ENCODE results near the gene WNT16.

WNT16 gene

DNA sequence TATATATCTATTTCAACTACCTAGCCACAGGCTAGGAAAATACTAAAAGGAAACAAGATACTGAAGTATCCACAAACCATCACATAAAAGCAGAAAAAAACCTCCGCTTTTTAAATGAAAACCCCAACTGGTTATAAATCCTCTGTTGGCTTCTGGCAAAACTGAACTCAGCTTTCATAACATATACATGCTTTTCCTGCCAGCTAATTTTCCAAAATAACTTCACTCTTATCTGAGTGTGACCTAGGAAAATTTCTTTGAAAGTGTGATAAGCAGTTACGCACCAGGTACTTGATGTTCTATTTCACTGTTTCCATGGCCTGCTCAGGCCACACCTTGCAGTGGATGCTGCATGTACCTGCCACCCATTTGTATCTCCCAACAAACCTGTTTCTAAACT is 55.5 kb downstream of the WNT16 start:
- no peak for DNase-seq (ENCODE audit: low spot score)
- in situ Hi-C loops (cut with MboI; ENCODE audit: low sequenced_read_pairs, unreplicated experiment), result no loop called here
- TF ChIP-seq, protein P1, sequence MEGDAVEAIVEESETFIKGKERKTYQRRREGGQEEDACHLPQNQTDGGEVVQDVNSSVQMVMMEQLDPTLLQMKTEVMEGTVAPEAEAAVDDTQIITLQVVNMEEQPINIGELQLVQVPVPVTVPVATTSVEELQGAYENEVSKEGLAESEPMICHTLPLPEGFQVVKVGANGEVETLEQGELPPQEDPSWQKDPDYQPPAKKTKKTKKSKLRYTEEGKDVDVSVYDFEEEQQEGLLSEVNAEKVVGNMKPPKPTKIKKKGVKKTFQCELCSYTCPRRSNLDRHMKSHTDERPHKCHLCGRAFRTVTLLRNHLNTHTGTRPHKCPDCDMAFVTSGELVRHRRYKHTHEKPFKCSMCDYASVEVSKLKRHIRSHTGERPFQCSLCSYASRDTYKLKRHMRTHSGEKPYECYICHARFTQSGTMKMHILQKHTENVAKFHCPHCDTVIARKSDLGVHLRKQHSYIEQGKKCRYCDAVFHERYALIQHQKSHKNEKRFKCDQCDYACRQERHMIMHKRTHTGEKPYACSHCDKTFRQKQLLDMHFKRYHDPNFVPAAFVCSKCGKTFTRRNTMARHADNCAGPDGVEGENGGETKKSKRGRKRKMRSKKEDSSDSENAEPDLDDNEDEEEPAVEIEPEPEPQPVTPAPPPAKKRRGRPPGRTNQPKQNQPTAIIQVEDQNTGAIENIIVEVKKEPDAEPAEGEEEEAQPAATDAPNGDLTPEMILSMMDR (IDR thresholded peaks at IDR 0.05; ENCODE audit: borderline replicate concordance, control extremely low read depth, extremely low read depth, insufficient read depth, missing control alignments), result no peak

DNA sequence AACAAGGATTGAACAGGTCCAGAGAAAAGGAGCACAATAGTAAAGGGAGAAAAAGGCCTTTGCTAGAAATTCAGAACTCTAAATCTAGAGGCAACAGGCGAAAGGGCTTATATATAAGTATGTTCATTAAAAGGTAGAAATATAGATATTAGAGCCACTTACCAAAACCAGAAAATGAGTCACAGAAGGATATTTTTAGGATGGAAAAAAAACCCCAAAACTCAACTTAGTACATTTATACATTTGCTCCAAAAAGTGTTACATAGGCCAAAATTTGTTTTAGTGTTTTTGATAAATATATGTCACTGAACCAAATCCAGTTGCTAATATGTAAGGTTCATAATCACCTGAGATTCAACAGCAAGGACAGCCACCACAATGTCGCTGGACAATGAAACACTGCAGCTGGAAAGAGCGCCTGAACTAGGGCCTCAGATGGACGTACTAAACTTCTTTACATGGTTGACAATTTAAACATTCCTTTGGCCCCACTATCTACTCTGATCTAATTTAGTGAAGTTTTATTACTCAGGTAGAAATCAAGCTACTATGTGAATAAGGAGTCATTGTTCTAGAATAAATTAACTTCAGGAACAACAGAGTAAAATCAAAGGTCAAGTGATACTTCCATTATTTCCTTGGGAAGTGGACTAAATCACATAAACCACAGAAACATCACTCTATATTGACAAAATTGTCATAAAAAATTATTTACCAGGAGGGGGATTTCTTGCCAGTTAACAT is 56.4 kb downstream of the WNT16 start:
- DNase-seq (ENCODE audit: low spot score), result no peak
- TF ChIP-seq, protein P1 (IDR thresholded peaks at IDR 0.05; ENCODE audit: borderline replicate concordance, control extremely low read depth, extremely low read depth, insufficient read depth, missing control alignments), result no peak
- in situ Hi-C loops (cut with MboI; ENCODE audit: low sequenced_read_pairs, unreplicated experiment), result no loop called here

DNA sequence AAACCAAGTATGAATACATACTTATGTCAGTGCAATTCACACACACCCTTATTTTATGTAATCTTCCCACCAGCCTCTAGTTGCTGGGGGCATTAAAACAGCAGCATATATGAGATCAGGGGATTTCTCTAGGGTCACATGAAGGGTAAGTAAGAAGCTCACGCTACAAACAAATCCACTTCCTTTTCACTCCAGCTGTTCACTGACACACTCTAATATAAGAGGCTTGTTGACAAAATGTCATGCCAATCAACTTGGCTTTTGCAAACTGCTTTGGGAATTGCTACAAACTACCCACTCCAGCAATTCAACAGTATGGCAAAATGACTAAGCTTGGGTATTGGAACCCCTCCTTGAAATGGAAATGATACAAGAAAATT is 57.0 kb downstream of the WNT16 start:
- in situ Hi-C loops (cut with MboI; ENCODE audit: low sequenced_read_pairs, unreplicated experiment), result no loop called here
- peak; percentile 48 for DNase-seq (ENCODE audit: low spot score)

DNA sequence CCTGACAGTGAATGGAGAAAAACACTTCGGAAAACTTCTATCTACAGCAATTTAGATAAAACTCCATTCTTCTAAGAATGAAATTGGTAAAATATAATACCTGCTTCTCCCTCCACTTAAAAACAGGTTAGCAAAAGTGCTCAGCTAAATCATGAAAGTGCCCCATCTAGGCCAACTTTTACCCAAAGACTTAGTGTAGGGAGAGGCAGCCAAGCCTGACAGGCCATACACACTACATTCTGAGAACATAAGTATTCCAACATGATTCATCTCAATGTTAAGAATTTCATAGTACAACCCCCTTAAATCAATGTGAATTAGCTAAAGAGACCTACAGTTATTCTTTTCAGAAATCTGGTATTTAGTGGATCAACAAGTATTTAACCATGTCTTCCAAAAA is 60.1 kb downstream of the WNT16 start:
- no peak for DNase-seq (ENCODE audit: low spot score)
- TF ChIP-seq, protein P1 (IDR thresholded peaks at IDR 0.05; ENCODE audit: borderline replicate concordance, control extremely low read depth, extremely low read depth, insufficient read depth, missing control alignments), result no peak
- in situ Hi-C loops (cut with MboI; ENCODE audit: low sequenced_read_pairs, unreplicated experiment), result no loop called here

More for the DNA sequence above, 57.0 kb downstream of the WNT16 start:
- TF ChIP-seq, protein P1 (IDR thresholded peaks at IDR 0.05; ENCODE audit: borderline replicate concordance, control extremely low read depth, extremely low read depth, insufficient read depth, missing control alignments), result no peak

DNA sequence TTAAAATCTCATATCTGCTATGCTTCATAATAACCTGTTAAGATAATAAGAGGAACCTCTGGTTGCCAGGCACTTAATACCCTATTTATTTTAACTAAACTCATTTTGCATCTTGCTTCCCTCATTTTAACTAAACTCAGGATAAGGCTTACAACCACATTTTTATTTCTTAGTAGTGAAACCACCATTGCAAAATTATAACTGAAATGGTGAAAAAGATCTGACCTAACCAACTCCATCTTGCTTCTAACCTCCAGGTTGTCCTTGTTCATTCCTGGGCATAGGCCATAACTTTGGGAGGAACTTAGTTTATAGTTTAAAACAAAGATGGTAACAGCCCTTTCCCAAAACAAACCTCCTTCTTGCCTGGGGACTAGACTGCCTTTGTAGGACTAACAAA is 61.3 kb downstream of the WNT16 start:
- in situ Hi-C loops (cut with MboI; ENCODE audit: low sequenced_read_pairs, unreplicated experiment), result no loop called here
- TF ChIP-seq, protein P1 (IDR thresholded peaks at IDR 0.05; ENCODE audit: borderline replicate concordance, control extremely low read depth, extremely low read depth, insufficient read depth, missing control alignments), result no peak
- DNase-seq (ENCODE audit: low spot score), result no peak

DNA sequence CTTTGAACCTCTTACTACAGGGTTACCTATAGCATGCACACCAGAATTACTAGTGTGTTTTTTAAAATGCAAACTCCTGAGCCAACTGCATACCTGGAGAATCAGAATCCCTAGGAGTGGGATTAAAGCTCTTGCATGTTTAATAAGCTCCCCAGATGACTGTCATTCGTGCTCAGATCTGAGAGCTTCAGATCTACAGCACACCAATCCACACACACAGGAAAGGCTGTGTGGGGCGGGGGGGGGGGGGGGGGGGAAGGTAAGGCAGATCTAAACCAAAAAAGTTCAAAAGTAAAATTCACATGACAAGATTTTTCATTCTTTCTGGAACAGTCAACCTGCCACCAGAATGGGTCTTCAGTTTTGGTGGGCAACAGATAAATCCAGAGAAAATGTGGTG is 61.8 kb downstream of the WNT16 start:
- in situ Hi-C loops (cut with MboI; ENCODE audit: low sequenced_read_pairs, unreplicated experiment), result no loop called here
- DNase-seq (ENCODE audit: low spot score), result no peak
- TF ChIP-seq, protein P1 (IDR thresholded peaks at IDR 0.05; ENCODE audit: borderline replicate concordance, control extremely low read depth, extremely low read depth, insufficient read depth, missing control alignments), result no peak

Data from GM13976 (cell line).